HG03139 (cell line): ENCODE data around the gene PRCD.

Source experiments
- ATAC-seq: cut with Tn5 transposase; IDR thresholded peaks from one replicate; pipeline ENCODE4 v1.9.1; 2021; ENCODE audit not compliant: unreplicated experiment

Gene PRCD

GRCh38 chr17:76568811-76569221 is 29.0 kb downstream of the PRCD start:
- ATAC-seq: no peak

- no peak for ATAC-seq
Observed at GRCh38 chr17:76569607-76570279, 29.9 kb downstream of the PRCD start.

GRCh38 chr17:76570457-76570856 is 30.6 kb downstream of the PRCD start:
- no peak for ATAC-seq

GRCh38 chr17:76570877-76571471 is 31.1 kb downstream of the PRCD start:
- no peak for ATAC-seq

GRCh38 chr17:76572201-76572910 is 32.5 kb downstream of the PRCD start:
- no peak for ATAC-seq

- ATAC-seq: no peak
Observed at GRCh38 chr17:76573096-76573495, 33.3 kb downstream of the PRCD start.

- ATAC-seq: no peak
Observed at GRCh38 chr17:76574166-76574565, 34.3 kb downstream of the PRCD start.

- no peak for ATAC-seq
Observed at GRCh38 chr17:76575570-76575969, 35.7 kb downstream of the PRCD start.

- no peak for ATAC-seq
Observed at GRCh38 chr17:76576189-76576588, 36.3 kb downstream of the PRCD start.

GRCh38 chr17:76577876-76578275 is 38.0 kb downstream of the PRCD start:
- no peak for ATAC-seq

GRCh38 chr17:76578376-76578775 is 38.5 kb downstream of the PRCD start:
- ATAC-seq: no peak

- no peak for ATAC-seq
Observed at GRCh38 chr17:76579281-76579680, 39.4 kb downstream of the PRCD start.

- no peak for ATAC-seq
Observed at GRCh38 chr17:76581515-76581914, 41.7 kb downstream of the PRCD start.

- ATAC-seq: no peak
Observed at GRCh38 chr17:76582660-76583059, 42.8 kb downstream of the PRCD start.

GRCh38 chr17:76584427-76585032 is 44.7 kb downstream of the PRCD start:
- no peak for ATAC-seq

GRCh38 chr17:76585033-76585648 is 45.3 kb downstream of the PRCD start:
- ATAC-seq: no peak

- ATAC-seq: no peak
Observed at GRCh38 chr17:76585649-76586593, 46.1 kb downstream of the PRCD start, which contains the start of gene ST6GALNAC2. TSS of gene ST6GALNAC2 (minus strand) at chr17:76585860. CDS start at chr17:76585808, 52 bp downstream.

- ATAC-seq: no peak
Observed at GRCh38 chr17:76586741-76587487, 47.1 kb downstream of the PRCD start.

- no peak for ATAC-seq
Observed at GRCh38 chr17:76588182-76588581, 48.3 kb downstream of the PRCD start.
